WTC11 (cell line): ENCODE measurements around the gene CYRIA.

Source experiments
- CTCF ChIP-seq: fragments of 200-600 bp; IDR thresholded peaks from 2 replicates; pipeline ENCODE4 v1.8.0; 2022; ENCODE audit warnings: antibody characterized with exemption
- ELF4 ChIP-seq: sonication (generic); formaldehyde crosslinking; IDR thresholded peaks from 2 replicates; pipeline ENCODE4 v1.8.1; 2022; ENCODE audit warnings: low read depth, mild to moderate bottlenecking, moderate library complexity, missing genetic modification reagents
- USF2 ChIP-seq: sonication (generic); formaldehyde crosslinking; IDR thresholded peaks from 2 replicates; pipeline ENCODE4 v1.8.1; 2023; ENCODE audit warnings: mild to moderate bottlenecking, missing genetic modification reagents, moderate library complexity
- ZNF396 ChIP-seq: fragments of 250-450 bp; sonication (Bioruptor Pico); IDR thresholded peaks from 2 replicates; pipeline ENCODE4 v1.8.0; 2021; ENCODE audit warnings: mild to moderate bottlenecking, moderate library complexity, borderline replicate concordance
- ZNF416 ChIP-seq: fragments of 250-450 bp; sonication (Bioruptor Pico); IDR thresholded peaks from 2 replicates; pipeline ENCODE4 v1.9.0; 2021; ENCODE audit warnings: mild to moderate bottlenecking, inconsistent platforms

GRCh38 chr2:16657671-16658070, 8.0 kb downstream of the CYRIA start:
- TF ChIP-seq CTCF (no peak), ZNF416 (CRISPR knock-in tag) (no peak), ZNF396 (CRISPR knock-in tag) (no peak), ELF4 (no peak), USF2 (CRISPR knock-in tag) (no peak)
